Type B pancreatic cell (in vitro differentiated cells): Measurements from ENCODE around the gene WDR46. TPM values are rescaled to one million over a fixed set of nuclear protein-coding genes. Genes with fewer than 3 reads are reported as not detected.

Experiments
- DNase-seq: peaks from one replicate; pipeline ENCODE4 v3.0.0; 2021; ENCODE audit warnings: mixed read lengths; ENCODE audit not compliant: unreplicated experiment; ENCODE audit errors: extremely low spot score
- H3K27ac Mint-ChIP-seq: 2 replicates; pipeline ENCODE4 v1.8.0; 2021; ENCODE audit warnings: mild to moderate bottlenecking, mixed read lengths
- H3K27me3 Mint-ChIP-seq: 2 replicates; pipeline ENCODE4 v1.8.0; 2021; ENCODE audit warnings: mixed read lengths
- H3K36me3 Mint-ChIP-seq: 2 replicates; pipeline ENCODE4 v1.8.0; 2021; ENCODE audit warnings: mixed read lengths
- H3K4me1 Mint-ChIP-seq: one replicate; pipeline ENCODE4 v1.8.0; 2021; ENCODE audit warnings: mixed read lengths; ENCODE audit not compliant: unreplicated experiment
- H3K4me3 Mint-ChIP-seq: 2 replicates; pipeline ENCODE4 v1.8.0; 2021; ENCODE audit warnings: mild to moderate bottlenecking, mixed read lengths
- H3K9me3 Mint-ChIP-seq: 2 replicates; pipeline ENCODE4 v1.8.0; 2021; ENCODE audit warnings: mixed read lengths
- CTCF ChIP-seq: fragments of 200-600 bp; sonication (generic); conservative IDR thresholded peaks from 2 replicates; pipeline ENCODE4 v1.5.0; 2021; ENCODE audit warnings: antibody characterized with exemption, mild to moderate bottlenecking
- total RNA-seq: library from RNA; stranded (reverse); gene quantifications from 2 replicates; pipeline ENCODE4 v1.2.1, GENCODE V29; 2021; ENCODE audit warnings: low replicate concordance

Gene WDR46
- total RNA-seq, 1 donor from 2014 or later = 67.4 TPM

GRCh38 chr6:33312361-33313104 lies 23.5 kb upstream of the WDR46 start:
- peaks cover 5% of the 10 kb centered on the region for H3K36me3 Mint-ChIP-seq
- H3K27me3 Mint-ChIP-seq = peaks cover 5% of the 10 kb centered on the region
- H3K9me3 Mint-ChIP-seq = no peaks in the 10 kb centered on the region
- no peak for TF ChIP-seq CTCF
- DNase-seq = no peak
- H3K4me1 Mint-ChIP-seq = peaks cover 24% of the 10 kb centered on the region
- peak overlapping the region; percentile 100 for H3K4me3 Mint-ChIP-seq
- H3K27ac Mint-ChIP-seq = peak overlapping the region; percentile 93

GRCh38 chr6:33306356-33306755 lies 17.3 kb upstream of the WDR46 start:
- no peak for DNase-seq
- TF ChIP-seq CTCF = no peak
- Mint-ChIP-seq H3K9me3 (no peaks in the 10 kb centered on the region), H3K4me3 (no peak overlapping the region), H3K4me1 (peaks cover 8% of the 10 kb centered on the region), H3K36me3 (peaks cover 14% of the 10 kb centered on the region), H3K27me3 (no peaks in the 10 kb centered on the region), H3K27ac (no peak overlapping the region)

- Mint-ChIP-seq H3K9me3 (no peaks in the 10 kb centered on the region), H3K36me3 (peaks cover 14% of the 10 kb centered on the region), H3K4me3 (no peak overlapping the region), H3K27ac (no peak overlapping the region), H3K27me3 (no peaks in the 10 kb centered on the region), H3K4me1 (peaks cover 9% of the 10 kb centered on the region)
- no peak for DNase-seq
- TF ChIP-seq CTCF = no peak
Measured at GRCh38 chr6:33305052-33305451, 16.0 kb upstream of the WDR46 start.

- peaks cover 22% of the 10 kb centered on the region for H3K36me3 Mint-ChIP-seq
- no peak overlapping the region for H3K4me3 Mint-ChIP-seq
- TF ChIP-seq CTCF = no peak
- no peaks in the 10 kb centered on the region for H3K9me3 Mint-ChIP-seq
- H3K27me3 Mint-ChIP-seq = no peaks in the 10 kb centered on the region
- H3K4me1 Mint-ChIP-seq = peaks cover 16% of the 10 kb centered on the region
- DNase-seq = no peak
- H3K27ac Mint-ChIP-seq = no peak overlapping the region
Measured at GRCh38 chr6:33304216-33304615, 15.2 kb upstream of the WDR46 start.

- no peak overlapping the region for H3K4me3 Mint-ChIP-seq
Measured at GRCh38 chr6:33301877-33302276, 12.8 kb upstream of the WDR46 start.

More at GRCh38 chr6:33301877-33302276, 12.8 kb upstream of the WDR46 start:
- Mint-ChIP-seq H3K4me1 (peaks cover 16% of the 10 kb centered on the region), H3K36me3 (peaks cover 17% of the 10 kb centered on the region), H3K27ac (no peak overlapping the region), H3K9me3 (no peaks in the 10 kb centered on the region), H3K27me3 (peaks cover 3% of the 10 kb centered on the region)
- no peak for TF ChIP-seq CTCF
- DNase-seq = no peak
